ENCODE measurements around the gene HTRA3.

HTRA3 gene

DNA sequence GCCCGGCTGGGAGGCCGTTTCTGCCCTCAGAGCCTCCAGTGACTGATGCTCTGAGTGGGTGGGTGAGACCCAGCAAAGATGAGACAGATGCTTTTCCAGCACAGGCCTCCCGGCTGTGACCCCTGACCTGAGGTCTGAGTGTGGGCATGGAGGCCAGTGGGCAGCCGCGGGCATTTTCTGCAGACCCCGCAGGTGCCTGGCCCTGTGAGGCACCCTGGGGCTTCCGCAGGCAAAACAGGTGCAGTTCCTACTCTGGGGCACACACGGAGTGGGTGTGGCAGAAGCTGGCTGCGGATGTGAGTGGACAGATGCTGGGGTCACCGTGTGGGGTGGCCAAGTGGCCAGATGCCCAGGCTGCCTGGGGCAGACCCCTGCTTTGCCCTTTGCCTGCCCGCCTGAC, 14.8 kb downstream of the HTRA3 start:
- in situ Hi-C loops (cut with HindIII; ENCODE audit: low pct_unique_long_range_greater_than_20kb, low sequenced_read_pairs): no loop called here
- DNase-seq (ENCODE audit: low read depth in 1 of 2, low spot score in 1 of 2): no peak
- TF ChIP-seq JUND (IDR thresholded peaks at IDR 0.05; ENCODE audit: low read depth): no peak

DNA sequence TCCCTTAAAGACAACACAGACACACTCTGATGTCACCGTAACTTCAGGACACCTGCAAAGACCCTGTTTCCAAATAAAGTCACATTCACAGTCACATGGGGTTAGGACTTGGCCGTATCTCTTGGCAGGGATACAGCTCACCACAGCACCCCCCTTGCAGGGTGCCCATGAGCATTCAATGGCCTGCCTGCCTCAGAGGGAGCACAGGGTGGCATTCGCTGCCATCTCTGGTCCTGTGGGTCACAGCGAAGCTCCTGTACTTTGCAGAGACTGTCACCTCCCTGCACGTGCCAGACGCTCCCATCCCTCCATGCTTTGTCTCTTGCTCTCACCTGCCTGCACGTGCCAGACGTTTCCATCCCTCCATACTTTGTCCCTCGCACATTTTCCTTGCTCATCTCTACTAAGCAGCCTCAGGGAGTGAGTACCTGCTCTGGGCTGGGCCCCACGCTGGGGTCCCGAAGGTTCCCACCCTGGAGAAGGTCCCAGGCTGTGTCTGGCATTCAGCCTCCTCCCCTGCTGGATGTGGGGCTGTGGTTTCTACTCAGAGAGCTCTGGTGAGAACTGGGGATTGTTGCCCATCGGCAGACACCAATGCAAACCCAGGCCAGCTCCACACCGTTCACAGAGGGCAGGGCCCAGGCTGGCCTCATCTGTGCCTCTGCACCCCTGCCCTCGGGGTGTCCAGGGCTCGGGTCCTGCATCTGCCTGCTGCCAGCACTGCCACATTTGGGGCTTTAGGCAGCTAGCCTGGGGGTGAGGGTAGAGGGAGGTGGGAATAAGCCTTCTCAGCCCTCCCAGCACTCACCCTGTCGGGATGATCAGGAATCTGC, 15.8 kb downstream of the HTRA3 start:
- no peak for TF ChIP-seq JUND (IDR thresholded peaks at IDR 0.05; ENCODE audit: low read depth)

DNA sequence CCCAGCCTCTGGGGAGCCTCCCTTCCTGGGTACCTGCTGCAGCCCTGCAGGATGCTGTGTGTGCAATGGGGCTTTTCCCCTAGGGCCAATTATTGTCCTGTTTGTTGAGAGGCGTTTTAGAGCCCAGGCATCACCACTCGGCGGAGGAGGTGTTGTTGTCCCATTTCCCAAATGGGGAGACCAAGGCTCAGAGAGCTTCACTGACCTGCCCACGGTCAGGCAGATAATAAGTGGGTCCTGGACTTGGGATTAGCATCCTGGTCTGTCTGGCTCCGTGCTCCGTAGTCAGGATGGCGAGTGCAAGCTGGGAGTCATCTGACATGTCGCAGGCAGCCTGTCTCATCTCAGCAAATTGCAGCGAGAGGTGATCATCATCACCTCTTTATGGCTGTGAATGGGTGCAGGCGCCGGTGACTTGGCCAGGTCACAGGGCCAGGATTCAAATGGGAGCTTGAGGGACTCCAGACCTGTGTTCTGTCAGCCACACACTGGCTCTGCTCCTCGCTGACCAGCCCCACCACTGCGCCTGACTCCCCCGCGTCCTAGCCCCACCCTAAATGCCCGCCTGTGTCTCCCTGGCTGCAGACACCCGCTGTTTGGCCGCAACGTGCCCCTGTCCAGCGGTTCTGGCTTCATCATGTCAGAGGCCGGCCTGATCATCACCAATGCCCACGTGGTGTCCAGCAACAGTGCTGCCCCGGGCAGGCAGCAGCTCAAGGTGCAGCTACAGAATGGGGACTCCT, 16.6 kb downstream of the HTRA3 start:
- DNase-seq (ENCODE audit: low read depth in 1 of 2, low spot score in 1 of 2): no peak
- no peak for TF ChIP-seq JUND (IDR thresholded peaks at IDR 0.05; ENCODE audit: low read depth)
- in situ Hi-C loops (cut with HindIII; ENCODE audit: low pct_unique_long_range_greater_than_20kb, low sequenced_read_pairs): no loop called here

More for the DNA sequence above, 15.8 kb downstream of the HTRA3 start:
- in situ Hi-C loops (cut with HindIII; ENCODE audit: low pct_unique_long_range_greater_than_20kb, low sequenced_read_pairs): no loop called here
- DNase-seq (ENCODE audit: low read depth in 1 of 2, low spot score in 1 of 2): no peak

DNA sequence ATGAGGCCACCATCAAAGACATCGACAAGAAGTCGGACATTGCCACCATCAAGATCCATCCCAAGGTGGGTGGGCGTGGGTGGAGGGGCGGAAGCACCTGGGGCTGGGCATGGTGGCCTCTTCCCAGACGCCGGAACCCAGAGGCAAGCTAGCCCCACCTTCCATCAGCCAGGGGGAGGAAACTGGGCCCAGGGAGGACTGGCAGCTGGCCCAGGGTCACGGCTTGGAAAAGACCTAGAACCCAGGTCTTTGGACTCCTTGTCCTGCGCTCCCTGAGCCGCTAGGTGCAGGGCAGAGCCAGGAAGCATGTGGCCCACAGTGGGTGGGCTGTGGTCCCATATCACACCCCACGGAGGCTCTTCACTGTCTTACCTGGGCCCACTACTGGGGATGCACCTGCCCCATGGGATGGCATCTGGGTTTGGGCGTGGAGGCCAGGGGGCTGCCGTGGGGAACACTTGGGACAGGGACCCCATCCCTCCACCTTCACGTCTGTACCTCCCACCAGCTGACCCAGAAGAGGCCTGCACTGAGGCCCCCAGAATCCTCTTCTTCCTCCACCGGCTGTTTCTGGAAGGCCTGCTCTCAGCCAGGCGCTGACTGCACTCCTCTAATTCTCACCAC, 17.3 kb downstream of the HTRA3 start:
- no peak for TF ChIP-seq JUND (IDR thresholded peaks at IDR 0.05; ENCODE audit: low read depth)
- in situ Hi-C loops (cut with HindIII; ENCODE audit: low pct_unique_long_range_greater_than_20kb, low sequenced_read_pairs): no loop called here

DNA sequence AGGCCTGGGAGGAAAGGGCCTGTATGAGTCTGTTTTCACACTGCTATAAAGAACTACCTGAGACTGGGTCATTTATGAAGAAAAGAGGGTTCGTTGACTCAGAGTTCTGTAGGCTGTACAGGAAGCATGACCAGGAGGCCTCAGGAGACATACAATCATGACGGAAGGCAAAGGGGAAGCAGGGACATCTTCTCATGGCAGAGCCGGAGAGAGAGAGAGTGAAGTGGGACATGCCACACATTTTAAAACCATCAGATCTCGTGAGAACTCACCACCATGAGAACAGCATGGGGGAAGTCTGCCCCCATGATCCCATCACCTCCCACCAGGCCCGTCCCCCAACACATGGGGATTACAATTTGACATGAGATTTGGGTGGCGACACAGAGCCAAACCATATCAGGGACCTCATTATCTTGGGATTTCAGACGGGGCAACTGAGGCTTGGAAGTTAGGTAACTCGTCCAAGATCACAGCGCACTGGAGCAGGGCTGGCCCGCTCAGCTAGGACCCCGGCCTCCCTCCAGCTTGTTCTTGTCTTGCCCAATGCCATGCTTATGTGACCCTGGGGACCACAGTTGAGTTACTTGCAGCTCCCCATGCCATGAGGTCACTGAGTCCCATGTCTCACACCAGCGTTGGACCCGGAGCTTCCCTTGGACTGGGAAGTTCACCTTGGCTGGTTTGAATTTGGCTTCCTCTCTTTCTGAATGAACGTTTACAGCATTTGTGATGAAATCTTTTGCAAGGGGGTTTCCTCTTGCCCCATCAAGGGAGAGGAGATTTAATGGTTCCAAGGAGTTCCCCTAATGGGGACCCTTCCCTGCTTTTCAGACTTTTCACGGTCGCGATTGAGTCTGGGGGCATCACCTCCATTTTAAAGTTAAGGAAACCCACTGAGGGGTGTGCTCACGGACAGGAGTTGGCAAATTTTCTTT, 18.1 kb downstream of the HTRA3 start:
- no peak for TF ChIP-seq JUND (IDR thresholded peaks at IDR 0.05; ENCODE audit: low read depth)
- in situ Hi-C loops (cut with HindIII; ENCODE audit: low pct_unique_long_range_greater_than_20kb, low sequenced_read_pairs): no loop called here
- no peak for DNase-seq (ENCODE audit: low read depth in 1 of 2, low spot score in 1 of 2)

More for the DNA sequence above, 17.3 kb downstream of the HTRA3 start:
- DNase-seq (ENCODE audit: low read depth in 1 of 2, low spot score in 1 of 2): no peak

DNA sequence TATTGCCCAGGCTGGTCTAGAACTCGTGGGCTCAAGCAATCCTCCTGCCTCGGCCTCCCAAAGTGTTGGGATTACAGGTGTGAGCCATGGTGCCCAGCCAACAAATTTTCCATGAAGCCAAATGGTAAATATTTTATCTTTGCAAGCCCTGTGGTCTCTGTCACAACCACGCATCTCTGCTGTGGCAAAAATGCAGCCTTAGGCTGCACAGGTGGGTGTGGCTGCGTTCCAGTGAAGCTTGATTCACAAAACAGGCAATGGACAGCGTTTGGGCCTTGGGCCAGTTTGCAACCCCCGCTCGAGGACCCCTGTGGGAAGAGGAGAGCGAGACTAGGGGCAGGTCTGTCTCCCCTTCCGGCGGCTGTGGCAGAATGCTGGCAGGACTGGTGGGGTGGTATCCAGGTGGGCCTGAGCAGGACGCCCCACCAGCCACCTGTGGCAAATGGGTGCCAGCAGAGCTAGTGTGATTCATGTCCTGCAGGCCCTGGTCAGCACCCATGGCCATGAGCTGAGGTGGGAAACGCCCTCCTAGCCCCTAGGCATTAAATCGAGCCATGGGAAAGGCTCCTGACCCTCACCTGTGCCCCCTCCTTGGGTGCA, 19.7 kb downstream of the HTRA3 start:
- no peak for TF ChIP-seq JUND (IDR thresholded peaks at IDR 0.05; ENCODE audit: low read depth)
- DNase-seq (ENCODE audit: low read depth in 1 of 2, low spot score in 1 of 2): no peak
- in situ Hi-C loops (cut with HindIII; ENCODE audit: low pct_unique_long_range_greater_than_20kb, low sequenced_read_pairs): no loop called here

DNA sequence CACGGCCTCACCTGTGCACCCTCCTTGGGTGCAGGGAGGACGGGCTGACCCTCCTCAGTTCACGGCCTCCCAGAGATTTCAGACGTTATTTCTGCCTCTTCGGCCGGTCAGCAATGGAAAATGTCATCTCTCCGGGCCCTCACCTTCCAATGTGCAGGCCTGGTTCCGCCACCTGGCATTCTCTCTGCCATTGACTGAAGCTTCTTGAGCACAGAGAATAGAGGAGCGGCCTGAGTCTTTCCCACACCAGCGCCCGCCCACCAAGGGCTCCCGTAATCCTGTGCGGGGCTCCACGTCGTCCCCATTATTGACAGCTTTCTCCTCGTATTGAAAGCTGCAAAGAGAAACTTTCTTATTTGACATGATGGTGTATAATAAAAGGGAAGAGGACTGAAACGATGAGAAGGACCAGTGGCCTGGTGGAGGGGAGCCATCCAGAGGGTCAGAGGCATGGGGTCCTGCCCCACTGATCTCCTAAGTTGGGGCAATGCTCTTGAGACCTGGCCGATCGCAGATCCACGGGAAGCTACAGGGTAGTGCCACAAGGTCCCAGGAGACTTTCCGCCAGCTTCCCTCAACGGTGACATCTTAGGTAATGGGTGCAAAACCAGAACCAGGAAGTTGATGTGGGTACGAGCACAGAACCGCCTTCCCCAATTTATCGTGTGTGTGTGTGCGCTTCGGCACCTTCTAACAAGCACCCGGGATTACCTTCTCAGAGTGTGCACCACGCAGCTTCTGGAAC, 20.6 kb downstream of the HTRA3 start:
- in situ Hi-C loops (cut with HindIII; ENCODE audit: low pct_unique_long_range_greater_than_20kb, low sequenced_read_pairs): no loop called here
- no peak for TF ChIP-seq JUND (IDR thresholded peaks at IDR 0.05; ENCODE audit: low read depth)
- DNase-seq (ENCODE audit: low read depth in 1 of 2, low spot score in 1 of 2): no peak

DNA sequence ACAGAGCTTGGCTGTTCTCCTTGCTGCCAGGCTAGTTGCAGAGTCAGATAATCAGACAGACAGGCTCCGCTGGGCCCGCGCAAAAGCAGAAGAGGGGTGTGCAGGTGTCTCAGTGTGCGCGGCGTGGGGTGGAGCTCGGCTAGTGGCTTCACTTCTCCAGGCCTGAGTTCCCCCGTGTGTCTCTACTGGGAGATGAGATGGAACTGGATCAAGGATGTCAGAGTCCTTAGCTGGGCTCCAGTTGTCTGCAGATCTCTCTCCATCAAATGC, 21.1 kb downstream of the HTRA3 start:
- in situ Hi-C loops (cut with HindIII; ENCODE audit: low pct_unique_long_range_greater_than_20kb, low sequenced_read_pairs): no loop called here
- DNase-seq (ENCODE audit: low read depth in 1 of 2, low spot score in 1 of 2): no peak
- TF ChIP-seq JUND (IDR thresholded peaks at IDR 0.05; ENCODE audit: low read depth): no peak

DNA sequence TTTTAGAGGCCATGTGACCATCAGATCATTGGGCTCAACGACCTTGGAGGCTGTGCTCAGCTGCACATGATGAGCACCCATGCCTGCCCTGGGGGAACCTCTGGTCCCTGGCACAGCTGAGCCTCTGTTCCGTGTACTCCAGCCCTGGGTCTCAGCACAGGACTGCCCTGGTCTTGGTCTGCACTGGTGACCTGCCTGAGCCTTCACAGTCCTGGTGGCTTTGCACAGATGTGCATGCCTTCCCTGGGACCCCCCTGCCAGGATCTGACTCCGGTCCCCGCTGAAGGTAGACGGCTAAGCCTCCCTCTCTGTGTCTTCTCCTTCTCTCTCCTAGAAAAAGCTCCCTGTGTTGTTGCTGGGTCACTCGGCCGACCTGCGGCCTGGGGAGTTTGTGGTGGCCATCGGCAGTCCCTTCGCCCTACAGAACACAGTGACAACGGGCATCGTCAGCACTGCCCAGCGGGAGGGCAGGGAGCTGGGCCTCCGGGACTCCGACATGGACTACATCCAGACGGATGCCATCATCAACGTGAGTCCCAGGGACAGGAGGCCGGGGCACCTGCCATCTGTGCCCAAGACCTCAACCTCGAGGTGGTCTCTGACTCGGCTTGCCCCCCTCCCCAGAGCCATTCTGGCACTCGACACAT, 21.6 kb downstream of the HTRA3 start:
- DNase-seq (ENCODE audit: low read depth in 1 of 2, low spot score in 1 of 2): no peak
- TF ChIP-seq JUND (IDR thresholded peaks at IDR 0.05; ENCODE audit: low read depth): no peak
- in situ Hi-C loops (cut with HindIII; ENCODE audit: low pct_unique_long_range_greater_than_20kb, low sequenced_read_pairs): no loop called here

DNA sequence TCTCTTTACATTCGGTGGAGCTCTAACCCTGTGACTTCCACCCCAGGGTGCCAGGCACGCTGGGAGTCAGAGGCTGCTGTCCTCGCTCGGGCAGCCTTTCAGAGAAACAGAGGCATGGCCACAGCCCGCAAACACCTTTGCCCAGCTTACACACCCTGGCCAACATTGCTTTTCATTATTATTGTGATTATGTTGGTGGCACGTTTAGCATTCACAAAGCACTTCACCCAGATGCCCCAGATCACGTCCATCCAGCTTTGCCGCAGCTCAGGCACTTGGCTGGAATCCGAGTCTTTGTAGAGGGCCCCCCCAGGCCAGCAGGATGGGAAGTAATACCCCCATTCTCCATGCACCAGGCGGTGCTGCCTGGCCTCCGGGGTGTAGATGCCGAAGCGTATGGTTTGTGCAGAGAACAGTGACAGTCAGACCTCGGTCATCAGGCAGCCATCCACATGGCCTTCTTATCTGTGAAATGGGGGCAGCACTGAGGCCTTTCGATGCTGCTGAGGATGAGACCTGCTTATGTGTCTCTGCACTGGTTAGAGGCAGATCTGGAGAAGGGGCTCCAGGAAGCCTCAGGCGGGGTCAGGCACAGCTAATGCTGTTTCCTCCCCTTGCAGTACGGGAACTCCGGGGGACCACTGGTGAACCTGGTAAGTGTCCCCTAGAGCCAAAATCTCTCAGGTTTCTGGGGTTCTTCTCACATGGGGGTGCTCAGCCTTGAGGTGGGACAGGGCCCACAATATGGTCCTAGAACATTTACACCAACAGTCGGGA, 22.3 kb downstream of the HTRA3 start:
- no peak for DNase-seq (ENCODE audit: low read depth in 1 of 2, low spot score in 1 of 2)
- TF ChIP-seq JUND (IDR thresholded peaks at IDR 0.05; ENCODE audit: low read depth): no peak
- in situ Hi-C loops (cut with HindIII; ENCODE audit: low pct_unique_long_range_greater_than_20kb, low sequenced_read_pairs): no loop called here

Measured in T47D (cell line).